GM19025 (cell line): Measurements from ENCODE around the gene WDR62.

Experiments
- ATAC-seq: cut with Tn5 transposase; IDR thresholded peaks from one replicate; pipeline ENCODE4 v1.9.1; 2021; ENCODE audit warnings: mild to moderate bottlenecking, low read depth, moderate library complexity; ENCODE audit not compliant: unreplicated experiment

The WDR62 gene

GRCh38 chr19:36073121-36073876, 18.6 kb downstream of the WDR62 start:
- no peak for ATAC-seq

GRCh38 chr19:36079389-36079945, 24.8 kb downstream of the WDR62 start:
- ATAC-seq: no peak

DNA sequence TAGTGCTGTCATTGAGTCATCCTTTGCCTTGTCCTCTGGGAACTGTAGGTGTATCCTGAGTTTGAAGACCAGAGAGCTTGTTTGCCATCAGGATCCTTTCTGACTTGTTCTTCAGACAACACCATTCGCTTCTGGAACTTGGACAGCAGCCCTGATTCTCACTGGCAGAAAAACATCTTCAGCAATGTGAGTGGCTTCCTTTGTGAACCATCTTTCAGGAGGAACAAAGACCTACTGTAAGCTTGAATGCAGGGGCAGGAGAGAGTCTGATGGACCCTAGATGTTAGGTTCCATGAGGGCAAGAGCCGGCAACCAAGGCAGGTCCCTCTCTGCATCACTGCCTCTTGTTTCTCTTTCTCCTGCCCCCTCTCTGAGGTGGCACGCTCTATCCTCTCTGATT, 26.7 kb downstream of the WDR62 start:
- ATAC-seq: no peak

- no peak for ATAC-seq
Observed at GRCh38 chr19:36081894-36082293, 27.2 kb downstream of the WDR62 start.

GRCh38 chr19:36082916-36083315, 28.2 kb downstream of the WDR62 start:
- ATAC-seq: no peak

GRCh38 chr19:36084231-36085009, 29.7 kb downstream of the WDR62 start:
- ATAC-seq: no peak

GRCh38 chr19:36086326-36086725, 31.6 kb downstream of the WDR62 start:
- ATAC-seq: no peak

DNA sequence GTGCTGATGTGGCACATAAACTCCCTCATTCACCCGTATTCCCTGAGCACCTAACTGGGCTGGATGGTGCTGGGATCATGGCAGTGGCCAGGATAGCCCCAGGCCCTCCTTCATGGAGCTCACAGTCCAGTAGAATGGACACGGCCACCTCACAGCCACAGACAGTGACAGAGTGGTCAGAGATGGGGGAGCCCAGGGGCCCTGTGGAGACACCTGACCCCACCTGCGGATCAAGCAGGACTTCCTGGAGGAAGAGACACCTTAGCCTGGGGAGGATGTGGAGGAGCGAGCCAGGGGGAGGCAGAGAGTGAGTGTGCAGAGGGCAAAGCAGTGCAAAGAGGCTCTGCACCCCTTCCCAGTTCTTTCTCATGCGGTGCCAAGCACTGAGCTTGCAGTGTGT, 35.1 kb downstream of the WDR62 start:
- ATAC-seq: no peak

GRCh38 chr19:36090910-36091695, 36.4 kb downstream of the WDR62 start:
- ATAC-seq: no peak

GRCh38 chr19:36092566-36092965, 37.9 kb downstream of the WDR62 start:
- ATAC-seq: no peak

DNA sequence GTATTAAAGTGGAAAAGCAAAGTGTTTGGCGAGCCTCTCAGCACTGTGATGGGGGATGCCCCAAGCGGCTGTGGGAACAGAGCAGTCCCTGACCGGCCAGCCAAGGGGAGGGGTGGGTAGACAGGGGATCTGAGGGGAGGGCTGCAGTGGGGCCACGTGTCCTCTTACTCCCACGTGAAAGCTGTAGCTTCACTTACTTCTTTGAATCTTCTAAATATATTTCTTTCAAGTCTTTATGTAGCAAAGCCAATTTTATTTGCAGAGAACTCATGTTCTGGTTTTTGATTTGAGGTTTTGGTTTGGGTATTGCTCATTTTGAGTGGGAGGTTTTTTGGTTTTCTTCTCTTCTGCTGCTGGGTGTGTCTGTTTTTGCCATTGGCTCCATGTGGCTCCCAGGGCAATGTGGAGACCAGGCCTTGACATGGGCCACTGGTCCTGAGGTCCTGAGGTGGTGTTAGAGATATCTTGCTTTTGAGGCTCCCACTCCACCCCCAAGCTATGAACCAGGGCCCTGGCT, 38.5 kb downstream of the WDR62 start:
- ATAC-seq: no peak

DNA sequence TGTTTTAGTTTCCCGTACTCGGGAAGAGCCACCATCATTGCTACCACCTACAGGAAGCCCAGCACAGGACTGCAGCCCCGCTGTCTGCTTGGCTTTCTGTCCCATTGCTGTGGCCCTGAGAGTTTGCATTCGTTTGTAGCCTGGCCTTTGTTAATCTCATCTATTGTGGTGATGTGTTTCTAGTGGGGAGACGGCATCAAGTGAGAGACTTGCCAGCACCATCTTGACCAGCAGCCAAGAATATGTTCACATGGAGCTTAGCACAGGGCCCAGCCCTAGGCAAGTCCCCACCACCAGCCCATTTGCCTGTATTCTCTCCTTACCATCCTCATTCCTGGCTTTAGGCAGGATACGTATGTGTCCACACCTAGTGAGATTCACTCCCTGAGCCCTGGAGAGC, 39.0 kb downstream of the WDR62 start:
- ATAC-seq: no peak

DNA sequence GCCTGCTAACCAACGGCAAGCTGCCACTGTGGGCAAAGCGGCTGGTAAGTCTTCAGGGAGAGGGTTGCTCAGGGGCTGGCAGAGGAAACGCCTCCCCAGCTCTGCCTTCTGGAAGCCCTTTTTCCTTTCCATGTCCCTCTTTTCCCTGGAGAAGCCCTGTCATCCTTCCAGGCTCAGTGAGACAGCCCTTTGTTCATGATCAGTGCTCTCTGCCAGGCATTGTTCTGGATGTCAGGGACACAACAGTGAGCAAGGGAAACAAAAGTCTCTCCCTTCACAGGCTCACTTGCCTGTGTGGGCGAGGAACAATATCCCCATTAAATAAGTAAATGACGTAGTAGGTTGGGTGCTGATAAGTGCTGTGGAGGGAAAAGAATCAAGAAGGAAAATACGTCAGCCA, 42.3 kb downstream of the WDR62 start:
- ATAC-seq: no peak

DNA sequence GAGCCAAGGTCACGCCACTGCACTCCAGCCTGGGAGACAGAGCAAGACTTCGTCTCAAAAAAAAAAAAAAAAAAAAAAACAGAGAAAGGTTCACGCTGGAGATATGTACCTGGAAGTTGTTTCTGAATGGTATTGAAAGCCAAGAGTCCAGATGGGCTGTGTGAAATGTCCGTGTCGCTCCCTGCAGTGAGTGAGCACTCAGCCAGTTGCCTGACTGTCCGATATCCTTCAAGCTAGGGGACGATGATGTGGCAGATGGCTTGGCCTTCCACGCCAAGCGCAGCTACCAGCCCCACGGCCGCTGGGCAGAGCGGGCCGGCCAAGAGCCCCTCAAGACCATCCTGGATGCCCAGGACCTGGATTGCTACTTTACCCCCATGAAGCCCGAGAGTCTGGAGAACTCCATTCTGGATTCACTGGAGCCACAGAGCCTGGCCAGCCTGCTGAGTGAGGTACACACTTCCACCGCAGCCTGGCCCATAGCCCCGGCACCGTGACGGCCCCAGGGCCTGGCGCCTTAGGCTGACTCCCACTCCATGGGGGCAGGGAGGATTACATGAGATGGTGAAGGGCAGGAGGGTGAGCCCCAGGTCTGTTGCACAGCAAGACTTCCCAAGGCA, 44.6 kb downstream of the WDR62 start:
- ATAC-seq: no peak

GRCh38 chr19:36100476-36100875, 45.8 kb downstream of the WDR62 start:
- ATAC-seq: no peak

DNA sequence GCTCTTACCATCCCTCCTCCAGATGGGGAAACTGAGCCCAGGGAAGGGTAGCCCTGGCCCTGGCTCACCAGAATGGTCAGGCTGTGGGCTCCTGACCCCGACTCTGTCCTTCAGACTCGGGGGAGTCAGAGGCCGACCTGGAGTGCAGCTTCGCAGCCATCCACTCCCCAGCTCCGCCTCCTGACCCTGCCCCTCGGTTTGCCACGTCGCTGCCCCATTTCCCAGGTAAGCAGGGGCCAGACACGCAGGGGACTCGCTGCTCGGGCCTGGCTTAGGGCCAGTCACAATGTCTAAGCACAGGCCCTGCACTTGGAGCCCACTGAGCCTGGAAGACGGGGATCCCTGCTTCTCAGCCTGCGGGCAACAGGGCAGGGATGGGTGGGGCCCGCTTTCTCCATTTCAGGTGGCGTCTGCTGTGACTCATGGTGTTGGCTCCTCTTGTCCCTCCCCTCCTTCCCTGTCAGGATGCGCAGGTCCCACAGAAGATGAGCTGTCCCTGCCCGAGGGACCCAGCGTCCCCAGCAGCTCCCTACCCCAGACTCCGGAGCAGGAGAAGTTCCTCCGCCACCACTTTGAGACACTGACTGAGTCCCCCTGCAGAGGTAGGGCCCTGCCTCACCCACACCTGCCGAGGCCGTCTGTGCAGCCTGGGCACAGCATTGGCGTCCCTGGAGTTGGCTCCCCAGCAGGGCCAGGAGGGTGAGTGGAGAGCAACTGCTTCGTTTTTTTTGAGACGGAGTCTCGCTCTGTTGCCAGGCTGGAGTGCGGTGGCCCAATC, 47.0 kb downstream of the WDR62 start:
- no peak for ATAC-seq

GRCh38 chr19:36103040-36103626, 48.4 kb downstream of the WDR62 start:
- no peak for ATAC-seq

DNA sequence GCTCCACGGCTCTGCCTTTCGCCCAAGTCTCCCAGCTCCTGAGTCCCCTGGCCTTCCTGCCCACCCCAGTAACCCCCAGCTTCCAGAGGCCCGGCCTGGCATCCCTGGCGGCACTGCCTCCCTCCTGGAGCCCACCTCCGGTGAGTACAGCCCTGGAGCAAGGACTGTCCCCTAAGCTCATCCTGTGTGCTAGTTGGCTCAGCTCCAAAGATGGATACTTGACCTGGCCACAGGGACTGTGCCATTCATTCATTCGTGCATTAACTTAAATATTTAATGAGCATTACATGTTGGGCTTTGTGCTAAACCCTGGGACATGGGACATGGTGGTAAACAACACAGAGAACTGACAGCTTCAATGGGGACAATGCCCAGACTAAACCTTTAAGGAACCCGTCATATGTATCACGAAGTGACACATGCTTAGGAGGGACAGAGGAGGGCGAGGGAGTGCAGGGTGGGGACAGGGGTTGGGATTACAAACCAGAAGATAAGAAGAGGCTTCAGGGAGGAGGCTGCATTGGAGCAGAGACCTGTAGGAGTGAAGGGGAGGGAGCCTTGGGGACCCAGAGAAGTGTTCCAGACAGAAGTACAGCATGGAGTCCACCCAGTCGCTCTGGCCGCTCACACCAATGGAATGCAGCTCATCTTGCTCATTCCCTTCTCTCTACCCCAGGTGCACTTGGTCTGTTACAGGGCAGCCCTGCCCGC, 49.3 kb downstream of the WDR62 start:
- no peak for ATAC-seq

GRCh38 chr19:36106441-36106840, 51.7 kb downstream of the WDR62 start:
- no peak for ATAC-seq
